ENCODE data around the gene DACH2. TPM values are rescaled to one million over a fixed set of nuclear protein-coding genes. Genes with fewer than 3 reads are reported as not detected.

The DACH2 gene

Small RNA genes within 50 kb of the gene (small RNA-seq; reads per million reads assigned to genes)
- gene FCF1P9 (ENCODE audit: insufficient read depth) (not detected), gene RF00026 (ENCODE audit: insufficient read depth) (not detected)

All from mesendoderm (in vitro differentiated cells).